Measurements from ENCODE around the gene SMC1B. TPM values are rescaled to one million over a fixed set of nuclear protein-coding genes. Genes with fewer than 3 reads are reported as not detected.

Gene SMC1B
- total RNA-seq, 1 donor from 2014 or later: 0.06 TPM

- peaks cover 11% of the 10 kb centered on the region for H3K27me3 Mint-ChIP-seq (ENCODE audit: insufficient read depth, low read depth)
- H3K27ac Mint-ChIP-seq: no peak overlapping the region
- Histone ChIP-seq H3K27ac (no peak overlapping the region), H3K27me3 (no peaks in the 10 kb centered on the region), H2AFZ (replicated peaks) (no peak overlapping the region), H3K36me3 (no peaks in the 10 kb centered on the region), H3K4me3 (no peak overlapping the region), H3K4me2 (no peak overlapping the region), H3K9me3 (ENCODE audit: low read depth) (no peaks in the 10 kb centered on the region), H3F3A (ENCODE audit: low read depth) (no peaks in the 10 kb centered on the region), H3K4me1 (no peaks in the 10 kb centered on the region), H4K20me1 (ENCODE audit: low read depth) (no peaks in the 10 kb centered on the region), H3K79me2 (ENCODE audit: low read depth) (no peaks in the 10 kb centered on the region), H3K9ac (no peak overlapping the region)
- H3K4me3 Mint-ChIP-seq: no peak overlapping the region
- peaks cover 10% of the 10 kb centered on the region for H3K36me3 Mint-ChIP-seq
- H3K4me1 Mint-ChIP-seq: peaks cover 4% of the 10 kb centered on the region
- TF ChIP-seq EZH2 (IDR thresholded peaks at IDR 0.05) (no peak), EZH2phosphoT487 (IDR thresholded peaks at IDR 0.05) (no peak), CTCF (IDR thresholded peaks at IDR 0.05) (no peak)
- no peak for DNase-seq (ENCODE audit: low spot score)
- H3K9me3 Mint-ChIP-seq: peaks cover 6% of the 10 kb centered on the region
These were observed 11.7 kb upstream of the SMC1B start for GRCh38 chr22:45425101-45425500.

GRCh38 chr22:45424241-45424731, 10.9 kb upstream of the SMC1B start:
- Histone ChIP-seq H3K27ac (no peak overlapping the region), H2AFZ (replicated peaks) (no peak overlapping the region), H3K4me1 (no peaks in the 10 kb centered on the region), H4K20me1 (ENCODE audit: low read depth) (no peaks in the 10 kb centered on the region), H3K36me3 (no peaks in the 10 kb centered on the region), H3K4me2 (no peak overlapping the region), H3K9me3 (ENCODE audit: low read depth) (no peaks in the 10 kb centered on the region), H3F3A (ENCODE audit: low read depth) (no peaks in the 10 kb centered on the region), H3K9ac (no peak overlapping the region), H3K4me3 (no peak overlapping the region), H3K27me3 (no peaks in the 10 kb centered on the region), H3K79me2 (ENCODE audit: low read depth) (no peaks in the 10 kb centered on the region)
- peaks cover 4% of the 10 kb centered on the region for H3K4me1 Mint-ChIP-seq
- H3K4me3 Mint-ChIP-seq: no peak overlapping the region
- DNase-seq (ENCODE audit: low spot score): no peak
- H3K27ac Mint-ChIP-seq: no peak overlapping the region
- H3K36me3 Mint-ChIP-seq: peaks cover 13% of the 10 kb centered on the region
- peaks cover 6% of the 10 kb centered on the region for H3K9me3 Mint-ChIP-seq
- TF ChIP-seq CTCF (IDR thresholded peaks at IDR 0.05) (no peak), EZH2 (IDR thresholded peaks at IDR 0.05) (no peak)
- peaks cover 13% of the 10 kb centered on the region for H3K27me3 Mint-ChIP-seq (ENCODE audit: insufficient read depth, low read depth)

GRCh38 chr22:45423524-45423923, 10.1 kb upstream of the SMC1B start:
- no peak overlapping the region for H3K4me2 ChIP-seq
- no peak overlapping the region for H3K4me3 Mint-ChIP-seq
- peaks cover 20% of the 10 kb centered on the region for H3K36me3 Mint-ChIP-seq
- no peak overlapping the region for H3K27ac ChIP-seq
- no peaks in the 10 kb centered on the region for H3K9me3 ChIP-seq (ENCODE audit: low read depth)
- no peaks in the 10 kb centered on the region for H3K79me2 ChIP-seq (ENCODE audit: low read depth)
- no peaks in the 10 kb centered on the region for H3K4me1 ChIP-seq
- peaks cover 13% of the 10 kb centered on the region for H3K27me3 Mint-ChIP-seq (ENCODE audit: insufficient read depth, low read depth)
- no peak for TF ChIP-seq CTCF (IDR thresholded peaks at IDR 0.05)
- TF ChIP-seq EZH2 (IDR thresholded peaks at IDR 0.05): no peak
- TF ChIP-seq EZH2phosphoT487 (IDR thresholded peaks at IDR 0.05): no peak
- no peak overlapping the region for H3K27ac Mint-ChIP-seq
- H3K27me3 ChIP-seq: no peaks in the 10 kb centered on the region
- no peaks in the 10 kb centered on the region for H4K20me1 ChIP-seq (ENCODE audit: low read depth)
- no peak for DNase-seq (ENCODE audit: low spot score)
- peaks cover 4% of the 10 kb centered on the region for H3K4me1 Mint-ChIP-seq
- H3K4me3 ChIP-seq: no peak overlapping the region
- H3F3A ChIP-seq (ENCODE audit: low read depth): no peaks in the 10 kb centered on the region
- no peak overlapping the region for H2AFZ ChIP-seq (replicated peaks)
- H3K9ac ChIP-seq: no peak overlapping the region
- no peaks in the 10 kb centered on the region for H3K36me3 ChIP-seq
- H3K9me3 Mint-ChIP-seq: peaks cover 6% of the 10 kb centered on the region

Measured in neural progenitor cell (in vitro differentiated cells).